ENCODE results near the gene AP3S2. TPM values are rescaled to one million over a fixed set of nuclear protein-coding genes. Genes with fewer than 3 reads are reported as not detected.
A peak's percentile ranks its signal among the peaks of the same experiment; 100 is the strongest.

Gene AP3S2
- total and polyA plus RNA-seq, 2 donors from 2014 or later = 17.5 to 42.9 TPM

DNA sequence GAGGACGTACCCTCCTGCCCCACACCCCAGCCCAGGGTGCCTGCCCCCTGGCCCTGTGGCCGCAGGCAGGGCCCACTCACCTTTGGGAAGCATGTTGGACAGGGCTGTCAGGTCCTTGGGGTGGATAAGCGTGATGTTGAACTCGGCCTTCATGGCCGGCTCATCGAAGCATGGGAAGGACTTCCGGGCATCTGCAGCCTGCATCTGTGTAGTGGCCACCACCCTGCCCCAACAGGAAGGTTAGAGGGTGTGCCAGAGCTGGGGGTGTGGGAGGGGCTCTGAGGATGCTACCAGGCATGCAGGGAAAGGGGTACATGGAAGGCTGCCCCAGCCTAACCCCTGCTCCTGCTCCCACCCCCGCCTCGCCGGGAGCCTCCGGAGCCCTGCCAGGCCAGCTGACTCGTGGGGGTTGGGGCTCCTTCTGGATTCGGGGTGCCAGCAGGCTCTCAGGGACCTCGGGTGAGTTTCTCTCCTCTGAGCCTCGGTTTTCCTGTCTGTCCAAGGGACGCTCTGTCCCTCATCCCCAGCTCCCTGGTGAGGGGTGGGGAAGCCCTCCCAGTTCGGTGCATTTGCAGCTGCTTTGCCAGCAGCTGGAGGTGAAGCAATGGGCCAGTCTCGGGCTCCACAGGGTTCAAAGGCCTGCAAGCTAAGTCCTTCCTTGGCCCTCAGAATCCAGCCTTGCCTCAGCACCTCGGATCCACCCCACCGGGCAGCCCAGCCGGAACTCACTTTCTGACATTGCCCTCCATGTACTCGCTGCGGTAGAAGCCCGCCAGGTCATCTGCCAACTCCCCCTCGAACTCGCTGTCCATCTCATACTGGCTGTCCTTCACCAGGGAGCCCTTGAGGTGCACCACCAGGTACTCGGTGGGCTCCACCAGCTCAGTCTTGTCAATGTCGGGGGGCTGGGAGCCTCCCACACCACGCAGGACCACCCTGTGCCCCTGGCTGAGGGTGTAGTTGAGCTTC, 88.3 kb downstream of the AP3S2 start:
- Histone ChIP-seq H3K4me3 (ENCODE audit: low read length in 3 of 3) (peak overlapping the region in 2 of 3 donors; percentile 76 to 81), H3K36me3 (ENCODE audit: control insufficient read depth in 2 of 3, insufficient read depth in 3 of 3, low read length in 3 of 3) (peaks cover 0 to 20% (median 0%) of the 10 kb centered on the region in 3 donors), H3K27me3 (ENCODE audit: control insufficient read depth, insufficient read depth, low read length) (no peaks in the 10 kb centered on the region), H3K4me1 (ENCODE audit: control insufficient read depth in 2 of 3, insufficient read depth in 2 of 3, low read depth in 1 of 3, low read length in 3 of 3) (peaks cover 0 to 24% (median 24%) of the 10 kb centered on the region in 3 donors), H3K9me3 (ENCODE audit: control insufficient read depth in 2 of 3, insufficient read depth in 1 of 3, low read length in 3 of 3) (no peaks in the 10 kb centered on the region), H3K27ac (ENCODE audit: low read depth in 2 of 2, low read length in 2 of 2) (peak overlapping the region; percentile 32 to 47), H3K9ac (ENCODE audit: low read length in 3 of 3) (peak overlapping the region in 2 of 3 donors; percentile 6 to 24)
- intact Hi-C loops (cut with DNase I) = no loop called here
- TF ChIP-seq, protein P1, sequence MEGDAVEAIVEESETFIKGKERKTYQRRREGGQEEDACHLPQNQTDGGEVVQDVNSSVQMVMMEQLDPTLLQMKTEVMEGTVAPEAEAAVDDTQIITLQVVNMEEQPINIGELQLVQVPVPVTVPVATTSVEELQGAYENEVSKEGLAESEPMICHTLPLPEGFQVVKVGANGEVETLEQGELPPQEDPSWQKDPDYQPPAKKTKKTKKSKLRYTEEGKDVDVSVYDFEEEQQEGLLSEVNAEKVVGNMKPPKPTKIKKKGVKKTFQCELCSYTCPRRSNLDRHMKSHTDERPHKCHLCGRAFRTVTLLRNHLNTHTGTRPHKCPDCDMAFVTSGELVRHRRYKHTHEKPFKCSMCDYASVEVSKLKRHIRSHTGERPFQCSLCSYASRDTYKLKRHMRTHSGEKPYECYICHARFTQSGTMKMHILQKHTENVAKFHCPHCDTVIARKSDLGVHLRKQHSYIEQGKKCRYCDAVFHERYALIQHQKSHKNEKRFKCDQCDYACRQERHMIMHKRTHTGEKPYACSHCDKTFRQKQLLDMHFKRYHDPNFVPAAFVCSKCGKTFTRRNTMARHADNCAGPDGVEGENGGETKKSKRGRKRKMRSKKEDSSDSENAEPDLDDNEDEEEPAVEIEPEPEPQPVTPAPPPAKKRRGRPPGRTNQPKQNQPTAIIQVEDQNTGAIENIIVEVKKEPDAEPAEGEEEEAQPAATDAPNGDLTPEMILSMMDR (IDR thresholded peaks at IDR 0.05; ENCODE audit: borderline replicate concordance, extremely low read depth, insufficient read depth) = no peak
- no peak for FAIRE-seq
- peak in 2 of 5 donors; percentile 33 to 67 for DNase-seq

DNA sequence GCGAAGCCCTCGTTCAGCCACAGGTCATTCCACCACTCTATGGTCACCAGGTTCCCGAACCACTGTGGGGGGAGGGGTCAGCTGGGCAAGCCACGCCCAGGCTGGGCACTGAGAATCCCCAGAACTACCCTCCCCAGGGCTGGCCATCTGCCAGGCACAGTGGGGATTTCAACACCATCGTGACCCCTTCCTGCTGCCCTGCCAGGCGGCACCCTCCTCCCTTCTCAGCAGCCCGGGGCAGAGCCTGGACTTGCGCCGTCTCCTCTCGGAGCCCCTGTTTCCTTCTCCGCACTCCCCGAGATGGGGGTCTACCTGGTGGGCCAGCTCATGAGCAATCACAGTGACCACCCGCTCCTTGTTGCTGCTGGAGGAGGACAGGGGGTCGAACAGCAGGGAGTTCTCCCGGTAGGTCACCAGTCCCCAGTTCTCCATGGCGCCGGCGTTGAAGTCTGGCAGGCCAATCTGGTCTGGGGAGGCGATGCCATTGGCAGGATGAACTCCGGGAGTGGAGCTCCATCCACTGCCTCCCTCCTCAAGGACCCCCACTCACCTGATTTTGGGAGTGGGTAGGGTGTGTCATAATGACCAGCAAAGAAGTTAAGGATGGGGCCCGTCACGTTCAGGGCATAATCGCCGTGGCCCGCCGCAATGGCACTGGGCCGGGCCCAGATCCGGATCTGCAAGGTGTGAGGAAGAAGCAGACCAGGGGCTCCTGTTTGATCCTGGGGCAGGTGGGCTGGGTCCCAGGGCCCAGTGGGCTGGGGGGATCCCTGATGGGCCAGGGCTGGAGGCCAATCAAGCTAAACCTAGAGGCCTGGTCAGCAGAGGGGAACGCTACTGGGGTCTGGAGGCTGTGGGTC, 89.6 kb downstream of the AP3S2 start:
- intact Hi-C loops (cut with DNase I) = no loop called here
- no peaks in the 10 kb centered on the region for H3K9me3 ChIP-seq (ENCODE audit: control insufficient read depth in 2 of 3, insufficient read depth in 1 of 3, low read length in 3 of 3)
- peaks cover 0 to 29% (median 16%) of the 10 kb centered on the region in 3 donors for H3K4me1 ChIP-seq (ENCODE audit: control insufficient read depth in 2 of 3, insufficient read depth in 2 of 3, low read depth in 1 of 3, low read length in 3 of 3)
- DNase-seq (peak in 1 of 5 donors; percentile 73), FAIRE-seq (no peak)
- H3K36me3 ChIP-seq (ENCODE audit: control insufficient read depth in 2 of 3, insufficient read depth in 3 of 3, low read length in 3 of 3) = peaks cover 0 to 20% (median 3%) of the 10 kb centered on the region in 3 donors
- peak overlapping the region in 1 of 3 donors; percentile 3 for H3K9ac ChIP-seq (ENCODE audit: low read length in 3 of 3)
- H3K4me3 ChIP-seq (ENCODE audit: low read length in 3 of 3) = peak overlapping the region in 2 of 3 donors; percentile 76 to 81
- no peaks in the 10 kb centered on the region for H3K27me3 ChIP-seq (ENCODE audit: control insufficient read depth, insufficient read depth, low read length)
- TF ChIP-seq, protein P1 (IDR thresholded peaks at IDR 0.05; ENCODE audit: borderline replicate concordance, extremely low read depth, insufficient read depth) = no peak
- peak overlapping the region; percentile 43 to 53 for H3K27ac ChIP-seq (ENCODE audit: low read depth in 2 of 2, low read length in 2 of 2)

DNA sequence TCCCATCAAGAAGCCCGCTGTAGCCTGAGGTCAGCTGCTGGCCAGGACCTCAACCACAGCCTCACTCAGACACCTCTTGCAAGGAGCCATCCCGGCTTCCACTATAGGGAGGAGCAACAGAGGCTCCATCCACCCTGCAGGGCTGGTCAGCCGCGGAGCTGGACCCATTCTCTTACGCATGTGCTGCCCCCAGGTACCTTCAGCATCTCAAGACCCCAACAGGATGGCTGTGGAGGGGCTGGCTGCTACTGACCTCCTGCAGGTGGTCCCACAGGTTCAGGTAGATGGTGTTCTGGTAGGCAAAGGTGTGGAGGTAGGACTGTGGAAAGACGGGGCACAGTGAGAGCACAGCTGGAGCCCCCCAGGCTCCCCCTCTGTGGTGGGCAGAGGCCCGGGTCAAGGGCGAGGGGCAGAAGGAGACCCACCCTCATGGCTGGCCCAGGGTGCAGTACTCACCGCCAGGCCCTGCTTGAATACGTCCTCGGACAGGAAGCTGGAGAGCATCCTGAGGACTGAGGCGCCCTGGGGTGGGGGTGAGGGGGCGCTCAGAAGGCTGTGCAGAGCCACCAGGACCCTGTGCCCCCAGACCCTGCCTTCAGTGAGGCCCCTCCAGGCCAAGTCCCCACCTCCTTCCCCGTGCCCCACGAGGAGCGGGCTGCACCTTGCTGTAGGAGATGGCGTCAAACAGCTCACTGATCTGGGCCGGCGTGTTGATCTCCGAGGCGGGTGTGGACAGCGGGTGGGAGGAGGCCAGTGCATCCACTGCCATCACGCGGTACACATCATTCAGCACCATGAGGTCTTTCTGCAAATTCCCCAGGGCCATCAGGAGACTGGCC, 90.6 kb downstream of the AP3S2 start:
- TF ChIP-seq, protein P1 (IDR thresholded peaks at IDR 0.05; ENCODE audit: borderline replicate concordance, extremely low read depth, insufficient read depth) = no peak
- intact Hi-C loops (cut with DNase I) = no loop called here
- DNase-seq (peak in 1 of 5 donors; percentile 59), FAIRE-seq (no peak)
- Histone ChIP-seq H3K9me3 (ENCODE audit: control insufficient read depth in 2 of 3, insufficient read depth in 1 of 3, low read length in 3 of 3) (no peaks in the 10 kb centered on the region), H3K27ac (ENCODE audit: low read depth in 2 of 2, low read length in 2 of 2) (peak overlapping the region; percentile 53 to 57), H3K36me3 (ENCODE audit: control insufficient read depth in 2 of 3, insufficient read depth in 3 of 3, low read length in 3 of 3) (peaks cover 0 to 20% (median 3%) of the 10 kb centered on the region in 3 donors), H3K27me3 (ENCODE audit: control insufficient read depth, insufficient read depth, low read length) (no peaks in the 10 kb centered on the region), H3K4me1 (ENCODE audit: control insufficient read depth in 2 of 3, insufficient read depth in 2 of 3, low read depth in 1 of 3, low read length in 3 of 3) (peaks cover 0 to 20% (median 7%) of the 10 kb centered on the region in 3 donors), H3K9ac (ENCODE audit: low read length in 3 of 3) (no peak overlapping the region), H3K4me3 (ENCODE audit: low read length in 3 of 3) (peak overlapping the region in 2 of 3 donors; percentile 76 to 81)
